HG03139 (cell line): ENCODE data around the gene PILRA.
A peak's percentile ranks its signal among the peaks of the same experiment; 100 is the strongest.
"Not testable (repeated sequence)": the region's sequence is repeated elsewhere in the genome, so short reads cannot be mapped to it uniquely, and the experiment has no call there.

ENCODE experiments used
- ATAC-seq: cut with Tn5 transposase; IDR thresholded peaks from one replicate; pipeline ENCODE4 v1.9.1; 2021; ENCODE audit not compliant: unreplicated experiment

Gene PILRA

GRCh38 chr7:100357131-100357561 lies 16.1 kb upstream of the PILRA start:
- ATAC-seq: no peak

DNA sequence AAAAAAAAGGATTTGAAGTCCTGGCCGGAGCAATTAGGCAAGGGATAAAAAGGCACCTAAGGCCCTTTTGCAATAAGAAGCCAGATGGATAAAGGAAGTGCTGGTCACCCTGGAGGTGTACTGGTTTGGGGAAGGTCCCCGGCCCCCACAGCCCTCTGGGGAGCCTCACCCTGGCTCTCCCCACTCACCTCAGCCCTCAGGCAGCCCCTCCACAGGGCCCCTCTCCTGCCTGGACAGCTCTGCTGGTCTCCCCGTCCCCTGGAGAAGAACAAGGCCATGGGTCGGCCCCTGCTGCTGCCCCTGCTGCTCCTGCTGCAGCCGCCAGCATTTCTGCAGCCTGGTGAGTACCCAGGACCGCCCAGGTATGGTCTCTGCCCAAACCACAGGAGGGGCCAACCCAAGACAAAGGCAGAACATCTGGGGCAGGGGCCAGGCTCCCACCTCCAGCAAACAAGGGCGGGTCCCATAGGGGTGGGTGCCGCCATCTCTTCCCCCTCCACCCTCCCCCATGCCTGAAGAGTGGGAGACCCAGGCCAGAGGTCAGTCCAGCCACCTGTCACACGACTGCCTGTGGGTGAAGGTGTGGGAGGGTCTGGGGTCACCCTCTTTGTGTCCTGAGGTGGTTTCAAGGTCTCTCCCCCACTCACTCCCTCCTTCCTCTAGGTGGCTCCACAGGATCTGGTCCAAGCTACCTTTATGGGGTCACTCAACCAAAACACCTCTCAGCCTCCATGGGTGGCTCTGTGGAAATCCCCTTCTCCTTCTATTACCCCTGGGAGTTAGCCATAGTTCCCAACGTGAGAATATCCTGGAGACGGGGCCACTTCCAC lies 15.0 kb upstream of the PILRA start, which contains the start of gene PILRB:
Gene PILRB, plus strand, starts transcription at position 91 of the 830 bp plus-strand sequence. Its CDS starts 186 bp downstream, at position 277.
- ATAC-seq: no peak

DNA sequence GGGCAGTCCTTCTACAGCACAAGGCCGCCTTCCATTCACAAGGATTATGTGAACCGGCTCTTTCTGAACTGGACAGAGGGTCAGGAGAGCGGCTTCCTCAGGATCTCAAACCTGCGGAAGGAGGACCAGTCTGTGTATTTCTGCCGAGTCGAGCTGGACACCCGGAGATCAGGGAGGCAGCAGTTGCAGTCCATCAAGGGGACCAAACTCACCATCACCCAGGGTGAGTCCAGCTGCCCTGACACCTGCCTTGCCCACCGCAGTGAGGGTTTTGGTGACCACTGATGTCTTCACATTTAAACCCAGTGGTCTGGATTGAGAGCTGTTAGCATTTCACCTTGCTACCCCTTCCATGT lies 14.5 kb upstream of the PILRA start:
- no peak for ATAC-seq

DNA sequence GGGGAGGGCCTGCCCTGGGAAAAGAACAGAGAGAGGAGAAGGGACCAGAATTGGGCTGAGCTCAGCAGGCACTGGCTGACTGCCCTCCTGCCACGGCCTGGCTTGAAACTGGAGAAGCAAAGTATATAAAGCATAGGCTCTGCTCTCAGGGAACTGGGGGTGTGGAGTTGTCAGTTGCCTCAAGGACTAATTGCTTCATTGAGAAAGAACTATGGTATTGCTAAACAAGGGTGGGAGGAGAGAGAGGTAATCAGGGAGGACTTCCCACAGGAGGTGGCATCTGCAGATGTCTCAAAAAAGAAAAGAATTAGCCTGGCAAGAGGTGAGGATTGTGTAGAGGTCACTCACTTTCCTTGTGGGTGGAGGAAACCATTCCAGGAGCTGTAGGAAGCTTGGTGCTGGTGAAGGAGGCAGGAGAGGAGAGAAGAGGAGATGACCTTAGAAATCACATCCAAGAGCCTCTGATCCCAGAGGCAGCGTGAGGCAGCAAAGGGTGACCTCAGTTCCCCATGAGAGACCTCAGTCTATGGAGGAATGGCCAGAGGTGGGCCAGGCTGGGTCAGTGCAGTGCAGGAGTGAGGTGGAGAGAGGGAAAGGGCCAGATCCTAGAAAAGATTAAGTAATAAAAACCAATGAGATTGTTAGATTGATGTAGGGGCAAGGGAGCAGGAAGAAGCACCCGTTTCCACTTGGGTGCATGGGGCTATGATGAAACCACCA lies 13.0 kb upstream of the PILRA start:
- ATAC-seq: no peak

DNA sequence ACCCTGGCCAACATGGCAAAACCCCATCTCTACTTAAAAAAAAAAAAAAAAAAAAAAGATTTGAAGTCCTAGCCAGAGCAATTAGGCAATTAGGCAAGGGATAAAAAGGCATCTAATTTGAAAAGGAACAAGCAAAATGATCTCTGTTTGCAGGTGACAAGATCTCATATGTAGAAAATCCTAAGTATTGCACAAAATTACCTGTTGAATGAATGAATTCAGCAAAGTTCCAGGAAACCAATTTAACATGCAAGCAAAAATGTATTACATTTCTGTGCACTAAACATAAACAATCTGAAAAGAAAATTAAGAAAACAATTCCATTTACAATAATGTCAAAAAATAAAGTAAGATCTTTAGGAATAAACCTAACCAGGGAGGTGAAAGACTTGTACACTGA lies 10.2 kb upstream of the PILRA start:
- no peak for ATAC-seq

DNA sequence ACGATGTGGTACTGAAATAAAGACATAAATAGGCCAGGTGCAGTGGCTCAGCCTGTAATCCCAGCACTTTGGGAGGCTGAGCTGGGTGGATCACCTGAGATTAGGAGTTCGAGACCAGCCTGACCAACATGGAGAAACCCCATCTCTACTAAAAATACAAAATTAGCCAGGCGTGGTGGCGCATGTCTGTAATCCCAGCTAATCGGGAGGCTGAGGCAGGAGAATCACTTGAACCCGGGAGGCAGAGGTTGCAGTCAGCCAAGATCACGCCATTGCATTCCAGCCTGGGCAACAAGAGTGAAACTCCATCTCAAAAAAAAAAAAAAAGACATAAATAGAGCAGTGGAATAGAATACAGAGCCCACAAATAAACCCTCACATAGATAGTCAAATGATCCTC lies 9.5 kb upstream of the PILRA start:
- ATAC-seq: not testable (repeated sequence)

- ATAC-seq: no peak
Measured at GRCh38 chr7:100364480-100364879, 8.8 kb upstream of the PILRA start.

DNA sequence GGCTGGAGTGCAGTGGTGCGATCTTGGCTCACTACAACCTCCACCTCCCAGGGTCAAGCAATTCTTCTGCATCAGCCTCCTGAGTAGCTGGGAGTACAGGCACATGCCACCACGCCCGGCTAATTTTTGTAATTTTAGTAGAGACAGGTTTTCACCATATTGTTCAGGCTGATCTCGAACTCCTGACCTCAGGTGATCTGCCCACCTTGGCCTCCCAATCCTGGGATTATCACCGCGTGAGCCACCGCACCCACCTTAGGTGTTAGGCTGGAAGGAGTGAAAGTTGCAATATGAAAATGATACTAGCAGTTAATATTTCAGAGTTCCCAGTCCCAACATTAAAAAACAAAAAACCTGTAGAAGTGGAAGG lies 7.3 kb upstream of the PILRA start:
- ATAC-seq: not testable (repeated sequence)

DNA sequence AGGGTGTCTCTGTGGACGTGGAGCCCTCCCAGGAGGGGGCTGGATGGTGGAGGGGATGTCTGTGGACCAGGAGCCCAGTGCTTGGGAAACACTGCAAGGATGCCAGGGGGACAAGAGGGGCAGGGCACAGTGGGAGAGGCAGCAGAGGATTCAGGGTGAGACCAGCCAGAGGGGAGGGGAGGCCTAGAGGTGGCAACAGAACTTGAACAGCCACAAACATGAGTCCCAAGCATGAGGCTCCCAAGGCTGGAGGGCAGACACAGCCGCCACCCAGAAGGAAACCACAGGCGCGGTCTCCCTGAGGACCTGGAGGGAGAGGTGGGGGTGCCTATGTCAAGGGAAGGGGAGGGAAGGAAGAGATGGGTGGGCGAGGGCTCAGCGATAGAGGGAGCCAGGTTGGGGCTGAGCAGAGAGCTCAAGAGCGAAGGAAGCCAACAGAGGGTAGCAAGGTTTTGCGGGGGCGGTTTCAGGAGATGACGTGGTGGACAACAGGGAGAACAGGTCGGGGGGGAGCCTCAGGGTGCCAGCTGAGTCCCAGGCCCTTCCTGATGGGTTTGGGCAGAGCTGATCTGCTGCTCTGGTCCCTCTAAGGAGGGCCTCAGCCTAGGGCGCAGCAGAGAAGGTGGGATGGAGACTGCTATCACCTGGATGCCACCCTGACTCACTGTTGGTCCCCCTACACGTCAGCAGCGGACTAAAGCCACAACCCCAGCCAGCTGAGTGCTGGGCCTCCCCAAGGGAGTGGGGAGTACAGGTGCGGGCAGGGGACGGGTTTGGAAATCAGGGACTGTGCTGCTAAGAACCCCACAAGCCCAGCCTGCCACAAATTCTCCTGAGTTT lies 6.7 kb upstream of the PILRA start:
- ATAC-seq: no peak

DNA sequence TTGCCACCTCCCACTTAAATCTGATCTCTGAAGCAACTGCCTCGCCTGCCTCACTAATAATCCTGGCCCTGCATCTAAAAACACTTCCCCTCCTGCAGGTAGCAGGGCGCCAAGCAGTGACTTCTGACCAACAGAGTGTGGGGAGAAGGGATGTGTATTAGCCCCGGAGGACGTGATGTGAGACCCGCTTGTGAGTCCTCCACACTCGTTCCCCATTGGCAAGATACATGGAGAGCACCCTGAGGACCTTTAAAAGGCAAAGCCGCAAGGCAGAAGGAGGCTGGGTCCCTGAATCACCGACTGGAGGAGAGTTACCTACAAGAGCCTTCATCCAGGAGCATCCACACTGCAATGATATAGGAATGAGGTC lies 6.1 kb upstream of the PILRA start:
- no peak for ATAC-seq

- no peak for ATAC-seq
Measured at GRCh38 chr7:100367676-100368613, 5.3 kb upstream of the PILRA start.

GRCh38 chr7:100369105-100369504 lies 4.2 kb upstream of the PILRA start:
- ATAC-seq: peak; percentile 40

- ATAC-seq: no peak
Measured at GRCh38 chr7:100370303-100370702, 3.0 kb upstream of the PILRA start.

DNA sequence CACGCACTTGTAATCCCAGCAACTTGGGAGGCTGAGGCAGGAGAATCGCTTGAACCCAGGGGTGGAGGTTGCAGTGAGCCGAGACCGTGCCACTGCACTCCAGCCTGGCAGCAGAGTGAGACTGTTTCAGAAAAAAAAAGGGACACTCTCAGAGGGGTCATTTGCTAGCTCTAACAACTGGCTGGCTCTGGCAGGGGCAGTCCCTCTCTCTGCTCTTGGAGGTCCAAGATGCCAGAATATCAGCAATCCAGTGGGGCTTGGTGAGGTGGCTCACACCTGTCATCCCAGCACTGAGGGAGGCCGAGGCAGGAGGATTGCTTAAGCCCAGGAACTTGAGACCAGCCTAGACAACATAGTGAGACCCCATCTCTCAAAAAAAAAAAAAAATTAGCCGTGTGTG lies 2.5 kb upstream of the PILRA start:
- ATAC-seq: no peak

GRCh38 chr7:100371561-100372171 lies 1.6 kb upstream of the PILRA start:
- no peak for ATAC-seq

- ATAC-seq: no peak
Measured at GRCh38 chr7:100372256-100372655, 1.0 kb upstream of the PILRA start.

- ATAC-seq: no peak
Measured at GRCh38 chr7:100372694-100373093, 593 bp upstream of the PILRA start.

- not testable (repeated sequence) for ATAC-seq
Measured at GRCh38 chr7:100373870-100374598, 747 bp downstream of the PILRA start.

- no peak for ATAC-seq
Measured at GRCh38 chr7:100374601-100375000, 1.3 kb downstream of the PILRA start.
